ENCODE measurements around the gene ADORA3. TPM values are rescaled to one million over a fixed set of nuclear protein-coding genes. Genes with fewer than 3 reads are reported as not detected.

ADORA3 gene
- total and polyA plus RNA-seq, 8 donors: 0.32 to 7.3 (median 1.2) TPM

DNA sequence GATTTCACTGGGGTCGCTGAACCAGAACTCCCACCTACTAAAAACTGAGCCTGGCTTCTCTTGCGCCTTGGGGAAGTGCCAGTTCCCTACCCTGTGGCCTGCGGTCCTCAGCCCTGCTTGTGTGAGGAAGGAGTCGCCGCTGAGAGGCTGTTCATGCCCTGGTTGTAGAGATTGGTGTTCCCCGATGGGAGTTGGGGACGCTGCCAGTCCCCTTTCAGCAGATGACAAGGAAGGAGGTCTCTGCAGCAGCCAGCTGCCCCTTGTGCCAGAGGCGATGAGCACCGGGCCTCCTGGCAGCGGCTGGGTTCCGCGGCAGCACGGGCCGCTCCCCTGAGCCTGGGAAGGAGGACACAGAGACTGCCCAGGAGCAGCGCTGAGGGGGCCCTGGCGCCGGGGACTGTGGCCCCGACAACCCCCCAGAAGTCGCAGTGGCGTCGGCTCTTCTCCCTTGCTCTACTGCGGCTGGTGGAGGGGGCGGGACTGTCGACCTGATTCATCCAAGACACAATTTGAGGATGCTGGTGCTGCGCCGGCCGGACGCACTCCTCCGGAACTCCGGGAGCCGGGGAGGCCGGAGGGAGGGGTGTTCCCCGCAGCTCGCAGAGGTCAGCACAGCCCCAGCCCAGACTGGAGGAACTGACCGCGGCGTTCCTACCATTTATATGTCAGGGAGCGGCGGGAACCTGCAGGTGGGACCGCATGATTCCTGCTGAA lies 12.0 kb upstream of the ADORA3 start:
- FAIRE-seq (no peak), DNase-seq (peak in 1 of 6 donors; percentile 29), ATAC-seq (peak in 3 of 4 donors; percentile 55 to 74 (median 67))
- Histone ChIP-seq H3K27ac (peak overlapping the region in 2 of 4 donors; percentile 37 to 57), H3K36me3 (no peaks in the 10 kb centered on the region), H3K9me3 (no peaks in the 10 kb centered on the region), H3K4me3 (peak overlapping the region in 2 of 4 donors; percentile 6 to 33), H3K27me3 (no peaks in the 10 kb centered on the region), H3K4me1 (no peaks in the 10 kb centered on the region)
- WGBS, 2 donors: 41 to 43% methylated on average over 39 to 40 of the region's 40 CpGs
- TF ChIP-seq, protein P1, sequence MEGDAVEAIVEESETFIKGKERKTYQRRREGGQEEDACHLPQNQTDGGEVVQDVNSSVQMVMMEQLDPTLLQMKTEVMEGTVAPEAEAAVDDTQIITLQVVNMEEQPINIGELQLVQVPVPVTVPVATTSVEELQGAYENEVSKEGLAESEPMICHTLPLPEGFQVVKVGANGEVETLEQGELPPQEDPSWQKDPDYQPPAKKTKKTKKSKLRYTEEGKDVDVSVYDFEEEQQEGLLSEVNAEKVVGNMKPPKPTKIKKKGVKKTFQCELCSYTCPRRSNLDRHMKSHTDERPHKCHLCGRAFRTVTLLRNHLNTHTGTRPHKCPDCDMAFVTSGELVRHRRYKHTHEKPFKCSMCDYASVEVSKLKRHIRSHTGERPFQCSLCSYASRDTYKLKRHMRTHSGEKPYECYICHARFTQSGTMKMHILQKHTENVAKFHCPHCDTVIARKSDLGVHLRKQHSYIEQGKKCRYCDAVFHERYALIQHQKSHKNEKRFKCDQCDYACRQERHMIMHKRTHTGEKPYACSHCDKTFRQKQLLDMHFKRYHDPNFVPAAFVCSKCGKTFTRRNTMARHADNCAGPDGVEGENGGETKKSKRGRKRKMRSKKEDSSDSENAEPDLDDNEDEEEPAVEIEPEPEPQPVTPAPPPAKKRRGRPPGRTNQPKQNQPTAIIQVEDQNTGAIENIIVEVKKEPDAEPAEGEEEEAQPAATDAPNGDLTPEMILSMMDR (IDR thresholded peaks at IDR 0.05): no peak
- intact Hi-C loops (cut with DNase I): loop anchor here in 1 of 3 donors (10.0 kb wide), 1 partner anchor 129 kb away; no protein-coding TSS in a partner anchor

- Histone ChIP-seq H3K36me3 (no peaks in the 10 kb centered on the region), H3K9me3 (no peaks in the 10 kb centered on the region), H3K27me3 (no peaks in the 10 kb centered on the region), H3K4me3 (no peak overlapping the region), H3K4me1 (peaks cover 0 to 6% (median 0%) of the 10 kb centered on the region in 3 donors), H3K27ac (no peak overlapping the region)
- FAIRE-seq (no peak), DNase-seq (no peak), ATAC-seq (no peak)
- TF ChIP-seq, protein P1 (IDR thresholded peaks at IDR 0.05): no peak
- WGBS, 2 donors: 73 to 74% methylated on average over 8 of the region's 8 CpGs
- intact Hi-C loops (cut with DNase I): loop anchor here in 2 of 3 donors (5.0 to 10.0 kb wide), 2 partner anchors 131 to 144 kb away; no protein-coding TSS in a partner anchor
Measured at GRCh38 chr1:111513410-111514020, 10.1 kb upstream of the ADORA3 start.

- H3K9me3 ChIP-seq: no peaks in the 10 kb centered on the region
- no peaks in the 10 kb centered on the region for H3K36me3 ChIP-seq
- DNase-seq (no peak), FAIRE-seq (no peak), ATAC-seq (no peak)
- no peak overlapping the region for H3K4me3 ChIP-seq
- H3K27ac ChIP-seq: no peak overlapping the region
- TF ChIP-seq, protein P1 (IDR thresholded peaks at IDR 0.05): no peak
- 89 to 98% methylated on average over 3 of the region's 3 CpGs for WGBS, 2 donors
- no peaks in the 10 kb centered on the region for H3K27me3 ChIP-seq
- intact Hi-C loops (cut with DNase I): loop anchor here in 2 of 3 donors (5.0 to 10.0 kb wide), 2 partner anchors 132 to 144 kb away; no protein-coding TSS in a partner anchor
- peaks cover 0 to 9% (median 0%) of the 10 kb centered on the region in 3 donors for H3K4me1 ChIP-seq
Measured at GRCh38 chr1:111512931-111513330, 9.5 kb upstream of the ADORA3 start.

- 74 to 75% methylated on average over 5 of the region's 5 CpGs for whole genome bisulfite sequencing, 2 donors
- H3K4me1 ChIP-seq: peaks cover 0 to 16% (median 0%) of the 10 kb centered on the region in 3 donors
Measured at GRCh38 chr1:111512132-111512889, 8.9 kb upstream of the ADORA3 start.

More at GRCh38 chr1:111512132-111512889, 8.9 kb upstream of the ADORA3 start:
- TF ChIP-seq, protein P1 (IDR thresholded peaks at IDR 0.05): no peak
- H3K27ac ChIP-seq: no peak overlapping the region
- H3K9me3 ChIP-seq: no peaks in the 10 kb centered on the region
- H3K4me3 ChIP-seq: no peak overlapping the region
- no peaks in the 10 kb centered on the region for H3K36me3 ChIP-seq
- DNase-seq (no peak), ATAC-seq (no peak), FAIRE-seq (no peak)
- intact Hi-C loops (cut with DNase I): loop anchor here in 2 of 3 donors (5.0 to 10.0 kb wide), 2 partner anchors 132 to 145 kb away; no protein-coding TSS in a partner anchor
- H3K27me3 ChIP-seq: no peaks in the 10 kb centered on the region
